ENCODE measurements around the gene CD99L2. TPM values are rescaled to one million over a fixed set of nuclear protein-coding genes. Genes with fewer than 3 reads are reported as not detected.
"Not testable (repeated sequence)": the region's sequence is repeated elsewhere in the genome, so short reads cannot be mapped to it uniquely, and the experiment has no call there.

The CD99L2 gene
- total RNA-seq, 4 donors from 2014 or later: 49.7 to 78.7 (median 58.1) TPM

DNA sequence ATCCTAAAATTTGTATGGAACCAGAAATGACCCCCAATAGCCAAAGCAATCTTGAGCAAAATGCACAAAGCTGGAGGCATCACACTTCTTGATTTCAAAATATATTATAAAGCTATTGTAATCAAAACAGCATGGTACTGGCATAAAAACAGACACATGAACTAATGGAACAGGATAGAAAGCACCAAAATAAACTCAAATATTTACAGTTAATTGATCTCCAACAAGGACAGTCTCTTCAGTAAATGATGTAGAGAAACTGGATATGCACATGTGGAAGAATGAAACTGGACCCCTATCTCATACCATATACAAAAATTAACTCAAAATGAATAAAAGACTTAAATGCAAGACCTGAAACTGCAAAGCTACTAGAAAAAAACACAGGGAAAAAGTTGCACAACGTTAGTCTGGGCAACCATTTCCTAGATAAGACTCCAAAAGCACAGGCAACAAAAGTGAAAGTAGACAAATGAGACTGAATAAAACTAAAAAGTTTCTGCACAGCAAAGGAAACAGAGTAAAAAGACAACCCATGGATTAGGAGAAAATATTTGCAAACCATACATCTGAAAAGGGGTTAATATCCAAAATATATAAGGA, 64.9 kb downstream of the CD99L2 start:
- TF ChIP-seq, protein P1, sequence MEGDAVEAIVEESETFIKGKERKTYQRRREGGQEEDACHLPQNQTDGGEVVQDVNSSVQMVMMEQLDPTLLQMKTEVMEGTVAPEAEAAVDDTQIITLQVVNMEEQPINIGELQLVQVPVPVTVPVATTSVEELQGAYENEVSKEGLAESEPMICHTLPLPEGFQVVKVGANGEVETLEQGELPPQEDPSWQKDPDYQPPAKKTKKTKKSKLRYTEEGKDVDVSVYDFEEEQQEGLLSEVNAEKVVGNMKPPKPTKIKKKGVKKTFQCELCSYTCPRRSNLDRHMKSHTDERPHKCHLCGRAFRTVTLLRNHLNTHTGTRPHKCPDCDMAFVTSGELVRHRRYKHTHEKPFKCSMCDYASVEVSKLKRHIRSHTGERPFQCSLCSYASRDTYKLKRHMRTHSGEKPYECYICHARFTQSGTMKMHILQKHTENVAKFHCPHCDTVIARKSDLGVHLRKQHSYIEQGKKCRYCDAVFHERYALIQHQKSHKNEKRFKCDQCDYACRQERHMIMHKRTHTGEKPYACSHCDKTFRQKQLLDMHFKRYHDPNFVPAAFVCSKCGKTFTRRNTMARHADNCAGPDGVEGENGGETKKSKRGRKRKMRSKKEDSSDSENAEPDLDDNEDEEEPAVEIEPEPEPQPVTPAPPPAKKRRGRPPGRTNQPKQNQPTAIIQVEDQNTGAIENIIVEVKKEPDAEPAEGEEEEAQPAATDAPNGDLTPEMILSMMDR (IDR thresholded peaks at IDR 0.05): no peak
- ATAC-seq (ENCODE audit: low FRiP score) (no peak), DNase-seq (ENCODE audit: low spot score) (no peak)

DNA sequence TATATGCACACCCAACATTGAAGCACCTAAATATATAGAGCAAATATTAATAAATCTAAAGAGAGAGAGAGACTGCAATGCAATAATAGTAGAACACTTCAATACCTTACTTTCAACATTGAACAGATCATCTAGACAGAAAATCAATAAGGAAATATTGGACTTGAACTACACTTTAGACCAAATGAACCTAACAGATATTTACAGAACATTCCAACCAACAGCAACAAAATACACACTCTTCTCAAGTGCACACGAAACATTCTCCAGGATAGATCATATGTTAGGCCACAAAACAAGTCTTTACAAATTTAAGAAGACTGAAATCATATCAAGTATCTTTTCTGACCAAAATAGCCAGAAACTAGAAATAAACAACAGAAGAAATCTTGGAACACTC, 66.6 kb downstream of the CD99L2 start:
- TF ChIP-seq, protein P1 (IDR thresholded peaks at IDR 0.05): no peak
- no peak for DNase-seq (ENCODE audit: low spot score)
- no peak for ATAC-seq (ENCODE audit: low FRiP score)

DNA sequence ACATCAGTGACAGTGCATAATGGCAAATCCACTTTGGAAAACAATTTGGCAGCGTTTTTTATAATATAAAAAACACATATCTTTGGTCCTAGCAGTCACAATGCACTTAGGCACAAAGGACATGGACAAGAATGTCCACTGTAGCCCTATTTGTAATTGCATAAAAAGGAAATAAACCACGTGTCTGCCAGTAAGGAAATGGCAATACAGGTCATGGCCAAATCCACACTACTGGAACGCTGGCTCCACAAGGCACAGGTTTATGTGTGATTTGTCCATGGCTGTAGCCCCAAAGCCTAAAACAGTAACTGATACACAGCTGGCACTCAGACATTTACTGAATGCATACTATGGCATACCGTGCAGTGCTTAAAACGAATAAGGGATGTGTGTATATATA, 69.7 kb downstream of the CD99L2 start:
- ATAC-seq (ENCODE audit: low FRiP score) (no peak), DNase-seq (ENCODE audit: low spot score) (no peak)
- TF ChIP-seq, protein P1 (IDR thresholded peaks at IDR 0.05): no peak

DNA sequence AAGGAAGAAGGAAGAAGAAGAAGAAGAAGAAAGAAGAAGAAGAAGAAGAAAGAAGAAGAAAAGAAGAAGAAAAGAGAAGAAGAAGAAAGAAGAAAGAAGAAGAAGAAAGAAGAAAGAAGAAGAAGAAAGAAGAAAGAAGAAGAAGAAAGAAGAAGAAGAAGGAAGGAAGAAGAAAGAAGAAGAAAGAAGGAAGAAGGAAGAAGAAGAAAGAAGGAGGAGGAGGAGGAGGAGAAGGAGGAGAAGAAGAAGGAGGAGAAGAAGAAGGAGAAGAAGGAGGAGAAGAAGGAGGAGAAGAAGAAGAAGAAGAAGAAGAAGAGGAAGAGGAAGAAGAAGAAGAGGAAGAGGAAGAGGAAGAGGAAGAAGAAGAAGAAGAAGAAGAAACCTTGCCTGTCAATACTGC, 74.1 kb downstream of the CD99L2 start:
- not testable (repeated sequence) for DNase-seq (ENCODE audit: low spot score); ATAC-seq (ENCODE audit: low FRiP score)

DNA sequence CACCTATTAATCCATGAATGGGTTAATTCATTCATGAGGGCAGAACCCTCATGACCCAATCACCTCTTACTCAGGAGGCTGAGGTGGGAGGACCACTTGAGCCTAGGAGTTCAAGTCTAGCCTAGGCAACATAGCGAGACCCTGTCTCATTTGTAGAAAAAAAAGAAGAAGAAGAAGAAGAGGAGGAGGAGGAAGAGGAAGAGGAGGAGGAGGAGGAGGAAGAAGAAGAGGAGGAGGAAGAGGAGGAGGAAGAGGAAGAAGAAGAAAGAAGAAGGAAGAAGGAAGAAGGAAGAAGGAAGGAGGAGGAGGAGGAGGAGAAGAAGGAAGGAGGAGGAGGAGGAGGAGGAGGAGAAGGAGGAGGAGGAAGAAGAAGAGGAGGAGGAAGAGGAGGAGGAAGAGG, 74.6 kb downstream of the CD99L2 start:
- DNase-seq (ENCODE audit: low spot score); ATAC-seq (ENCODE audit: low FRiP score): not testable (repeated sequence)

DNA sequence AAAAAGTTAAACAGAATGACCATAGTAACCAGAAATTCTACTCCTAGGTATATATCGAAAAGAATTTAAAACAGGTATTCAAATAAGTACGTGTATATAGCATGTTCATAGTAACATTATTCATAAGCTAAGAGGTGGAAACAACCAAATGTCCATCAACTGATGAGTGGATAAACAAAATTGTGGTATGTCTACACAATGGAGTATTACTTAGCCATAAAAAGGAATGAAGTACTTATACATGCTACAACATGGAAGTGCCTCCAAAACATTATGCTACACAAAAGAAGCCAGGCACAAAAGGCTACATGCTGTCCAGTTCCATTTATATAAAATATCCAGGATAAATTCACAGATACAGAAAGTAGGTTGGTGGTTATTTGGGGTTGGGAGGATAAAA, 76.5 kb downstream of the CD99L2 start:
- ATAC-seq (ENCODE audit: low FRiP score) (no peak), DNase-seq (ENCODE audit: low spot score) (no peak)
- TF ChIP-seq, protein P1 (IDR thresholded peaks at IDR 0.05): no peak

DNA sequence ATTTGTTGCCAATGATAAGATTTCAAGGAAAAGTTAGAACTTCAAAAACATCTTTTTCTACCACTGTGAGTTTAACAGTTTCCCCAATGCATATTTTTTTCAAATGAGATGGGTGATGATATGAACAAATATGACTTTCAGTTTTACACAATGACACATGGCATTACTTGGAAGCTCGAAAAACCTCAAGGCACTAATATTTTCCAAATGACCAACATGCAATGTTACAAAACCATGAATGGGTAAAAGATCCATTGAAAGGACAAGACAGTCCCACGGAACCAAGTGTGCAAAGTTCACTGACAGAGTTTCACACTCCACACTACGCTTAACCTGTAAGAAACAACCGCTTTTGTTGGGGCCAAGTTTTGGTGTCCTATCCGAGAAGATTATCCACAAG, 84.5 kb downstream of the CD99L2 start:
- ATAC-seq (ENCODE audit: low FRiP score) (no peak), DNase-seq (ENCODE audit: low spot score) (no peak)
- TF ChIP-seq, protein P1 (IDR thresholded peaks at IDR 0.05): no peak

DNA sequence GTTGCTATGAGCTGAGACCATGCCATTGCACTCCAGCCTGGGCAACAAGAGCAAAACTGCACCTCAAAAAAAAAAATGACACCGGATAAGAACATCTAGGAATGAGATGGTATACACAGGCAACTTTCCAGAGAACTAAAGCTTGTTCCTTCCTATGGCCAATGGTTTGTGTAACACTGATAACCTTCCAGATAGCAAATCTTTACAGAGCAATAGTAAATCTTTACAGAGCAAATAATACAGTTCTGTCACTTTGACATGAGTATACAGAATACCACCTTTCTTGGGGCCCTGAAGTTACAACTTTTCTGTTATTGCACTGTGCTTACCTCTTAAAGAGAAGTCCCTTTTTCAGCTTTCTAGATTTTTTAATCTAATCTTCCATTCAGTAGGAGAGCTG, 91.6 kb downstream of the CD99L2 start:
- ATAC-seq (ENCODE audit: low FRiP score): no peak
- DNase-seq (ENCODE audit: low spot score): no peak
- TF ChIP-seq, protein P1 (IDR thresholded peaks at IDR 0.05): no peak

Measured in omental fat pad (tissue), 4 donors.